ENCODE results near the gene ADGRV1.

ADGRV1 gene

DNA sequence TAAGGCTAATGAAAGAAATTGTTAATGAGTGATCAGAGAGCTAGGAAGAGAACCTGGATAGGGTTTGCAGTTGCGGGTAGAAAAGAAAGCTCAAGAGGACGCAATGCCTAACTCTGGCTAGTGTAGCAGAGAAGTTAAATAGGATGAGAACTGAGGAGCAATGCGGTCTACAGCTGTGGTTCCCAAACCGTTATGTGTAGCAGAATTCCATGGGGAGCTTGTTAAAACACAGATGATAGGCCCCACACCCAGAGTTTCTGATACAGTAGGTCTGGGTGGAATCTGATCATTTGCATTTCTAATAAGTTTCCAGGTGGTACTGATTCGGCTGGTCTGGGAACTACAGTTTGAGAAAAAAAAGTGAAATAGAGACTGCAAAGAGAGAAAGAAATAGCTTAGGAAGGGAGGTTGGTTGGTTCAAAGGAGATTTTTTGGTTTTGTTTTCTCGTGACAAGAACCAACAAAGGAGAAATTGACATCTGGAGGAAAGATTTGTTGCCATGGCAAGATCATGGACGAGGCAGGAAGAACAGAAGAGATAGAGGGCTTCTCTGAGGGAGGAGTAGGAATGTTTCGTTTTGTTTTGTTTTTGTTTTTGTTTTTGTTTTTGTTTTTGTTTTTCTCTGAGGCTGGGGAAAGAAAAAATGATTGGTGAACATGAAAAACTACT lies 548.4 kb downstream of the ADGRV1 start:
- DNase-seq (ENCODE audit: low read depth in 2 of 2) = no peak

DNA sequence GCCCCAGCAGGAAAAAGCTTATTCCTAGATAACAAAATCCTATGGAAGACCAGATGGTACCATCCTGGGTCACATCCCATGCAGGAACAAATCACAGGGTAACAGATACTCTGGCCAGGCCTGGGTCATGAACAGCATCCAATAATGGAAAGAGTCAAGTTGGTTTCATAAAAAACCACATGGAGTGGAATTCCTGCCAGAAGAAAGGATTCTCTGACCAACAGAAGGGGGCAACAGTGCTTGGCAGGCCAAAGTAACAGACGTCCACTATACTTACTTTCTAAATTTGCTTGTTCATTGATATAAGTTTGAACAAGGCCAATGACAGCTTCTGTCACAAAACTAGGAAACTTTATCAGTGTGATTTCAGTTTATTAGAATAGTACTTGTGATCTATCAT lies 551.0 kb downstream of the ADGRV1 start:
- DNase-seq (ENCODE audit: low read depth in 2 of 2) = no peak

GRCh38 chr5:91110686-91111085 lies 552.1 kb downstream of the ADGRV1 start:
- no peak for DNase-seq (ENCODE audit: low read depth in 2 of 2)

- DNase-seq (ENCODE audit: low read depth in 2 of 2) = no peak
Measured at GRCh38 chr5:91111473-91112238, 553.1 kb downstream of the ADGRV1 start.

- no peak for DNase-seq (ENCODE audit: low read depth in 2 of 2)
Measured at GRCh38 chr5:91114658-91115057, 556.1 kb downstream of the ADGRV1 start.

GRCh38 chr5:91118354-91118753 lies 559.8 kb downstream of the ADGRV1 start:
- DNase-seq (ENCODE audit: low read depth in 2 of 2) = no peak

GRCh38 chr5:91118796-91119195 lies 560.2 kb downstream of the ADGRV1 start:
- DNase-seq (ENCODE audit: low read depth in 2 of 2) = no peak

GRCh38 chr5:91119217-91119616 lies 560.6 kb downstream of the ADGRV1 start:
- no peak for DNase-seq (ENCODE audit: low read depth in 2 of 2)

- no peak for DNase-seq (ENCODE audit: low read depth in 2 of 2)
Measured at GRCh38 chr5:91119981-91120850, 561.6 kb downstream of the ADGRV1 start.

DNA sequence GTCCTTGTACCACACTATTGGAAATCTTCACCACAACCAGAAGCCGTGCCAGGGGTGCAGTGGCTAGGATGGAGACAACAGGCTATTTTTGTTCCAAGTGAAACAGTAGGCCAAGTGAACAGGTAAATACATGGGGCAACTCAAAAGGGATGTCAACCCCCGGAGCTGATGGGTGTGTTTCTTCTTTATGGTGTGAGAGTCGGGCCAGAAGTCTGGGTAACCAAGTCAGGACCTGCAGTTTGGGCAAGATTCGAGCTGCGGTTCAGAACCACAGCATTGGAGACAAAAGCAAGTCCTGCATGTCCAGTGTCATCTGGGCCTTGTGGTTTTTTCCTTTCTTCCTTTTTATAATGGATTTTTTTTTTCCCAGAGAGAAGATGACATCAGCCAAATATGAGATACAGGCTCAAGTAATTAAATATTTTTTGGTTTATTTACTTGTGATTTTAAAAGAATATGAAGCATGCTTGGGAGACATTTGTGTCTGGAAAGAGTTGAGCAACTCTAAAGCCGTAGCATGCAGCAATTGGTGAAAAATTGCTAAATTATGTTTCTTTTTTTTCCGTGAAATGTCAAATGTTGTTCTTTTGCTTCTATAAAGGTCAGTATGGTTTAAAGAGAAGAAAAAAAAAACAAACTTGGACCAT lies 562.9 kb downstream of the ADGRV1 start:
- DNase-seq (ENCODE audit: low read depth in 2 of 2) = no peak

DNA sequence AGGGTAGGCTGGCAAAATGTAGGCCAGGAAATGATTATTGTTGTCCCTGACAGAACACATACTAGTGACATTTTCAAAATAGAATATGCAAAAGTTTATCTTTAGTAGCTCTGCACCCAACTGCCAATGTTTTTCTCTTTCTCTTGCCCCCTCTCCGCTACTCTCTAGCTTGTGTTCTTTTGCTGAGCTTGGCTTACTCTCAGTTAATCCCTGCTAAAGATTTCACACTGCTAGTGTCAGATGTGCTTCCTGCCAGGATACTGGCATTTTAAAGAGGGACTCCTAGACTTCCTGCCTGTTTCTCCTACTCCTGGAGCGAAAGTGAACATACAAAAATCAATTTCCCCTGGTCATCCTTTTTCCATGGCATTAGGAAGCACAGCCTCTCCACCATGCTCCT lies 564.1 kb downstream of the ADGRV1 start:
- no peak for DNase-seq (ENCODE audit: low read depth in 2 of 2)

DNA sequence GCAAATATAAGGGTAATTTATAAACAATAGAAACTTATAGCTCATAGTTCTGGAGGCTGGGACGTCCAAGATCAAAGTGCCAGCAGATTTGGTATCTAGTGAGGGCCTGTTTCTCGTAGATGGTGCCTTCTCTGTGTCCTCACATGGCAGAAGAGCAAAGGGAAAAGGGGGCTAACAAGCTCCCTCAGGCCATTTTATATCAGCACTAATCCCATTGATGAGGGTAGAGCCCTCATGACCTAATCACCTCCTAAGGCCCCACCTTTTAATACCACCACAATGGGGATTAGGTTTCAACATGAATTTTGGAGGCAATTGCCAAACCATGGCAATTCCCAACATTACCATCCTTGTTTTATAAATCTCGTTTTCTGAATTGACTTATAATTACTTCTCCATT lies 564.7 kb downstream of the ADGRV1 start:
- DNase-seq (ENCODE audit: low read depth in 2 of 2) = no peak

DNA sequence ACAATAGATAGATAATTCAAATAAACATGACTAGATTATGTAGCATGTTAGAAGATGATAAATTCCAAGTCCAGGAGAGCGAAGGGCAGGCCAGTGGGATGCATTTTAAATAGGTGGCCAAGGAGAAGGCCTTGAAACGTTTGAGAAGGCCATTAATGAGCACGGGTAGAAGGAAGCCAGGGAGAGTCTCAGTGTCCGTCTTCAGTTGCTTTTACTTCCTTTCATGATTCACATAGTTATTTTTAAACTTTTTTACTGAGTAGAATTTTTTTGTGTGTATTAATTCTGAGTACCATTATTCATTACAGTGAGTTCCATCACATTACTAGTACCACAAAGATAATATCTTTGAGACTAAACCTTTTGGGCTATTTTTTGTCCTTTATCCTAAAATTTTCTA lies 565.3 kb downstream of the ADGRV1 start:
- DNase-seq (ENCODE audit: low read depth in 2 of 2) = no peak

GRCh38 chr5:91125916-91126315 lies 567.3 kb downstream of the ADGRV1 start:
- no peak for DNase-seq (ENCODE audit: low read depth in 2 of 2)

DNA sequence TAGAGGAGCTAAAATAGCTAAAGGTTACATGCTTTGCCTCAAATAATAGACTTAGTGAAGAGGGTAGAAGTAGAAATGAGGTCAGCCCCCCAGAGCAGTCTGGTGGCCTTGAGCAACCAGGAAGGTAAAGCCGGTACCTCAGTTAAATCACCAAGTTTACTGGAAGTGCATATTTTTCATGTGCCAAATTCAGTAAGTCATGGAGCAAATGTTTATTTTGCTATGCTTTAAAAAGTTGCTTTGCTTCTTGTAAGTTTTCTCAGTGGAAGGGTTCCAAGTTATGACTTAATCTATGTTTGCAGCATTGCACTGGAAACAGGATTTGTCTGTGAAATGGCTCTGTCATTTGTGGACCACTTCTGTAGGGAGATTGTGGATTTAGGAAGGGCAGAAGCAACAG lies 567.9 kb downstream of the ADGRV1 start:
- no peak for DNase-seq (ENCODE audit: low read depth in 2 of 2)

- no peak for DNase-seq (ENCODE audit: low read depth in 2 of 2)
Measured at GRCh38 chr5:91126888-91127287, 568.3 kb downstream of the ADGRV1 start.

- no peak for DNase-seq (ENCODE audit: low read depth in 2 of 2)
Measured at GRCh38 chr5:91127456-91128081, 569.0 kb downstream of the ADGRV1 start.

- DNase-seq (ENCODE audit: low read depth in 2 of 2) = no peak
Measured at GRCh38 chr5:91128604-91129003, 570.0 kb downstream of the ADGRV1 start.

- no peak for DNase-seq (ENCODE audit: low read depth in 2 of 2)
Measured at GRCh38 chr5:91129748-91130147, 571.2 kb downstream of the ADGRV1 start.

DNA sequence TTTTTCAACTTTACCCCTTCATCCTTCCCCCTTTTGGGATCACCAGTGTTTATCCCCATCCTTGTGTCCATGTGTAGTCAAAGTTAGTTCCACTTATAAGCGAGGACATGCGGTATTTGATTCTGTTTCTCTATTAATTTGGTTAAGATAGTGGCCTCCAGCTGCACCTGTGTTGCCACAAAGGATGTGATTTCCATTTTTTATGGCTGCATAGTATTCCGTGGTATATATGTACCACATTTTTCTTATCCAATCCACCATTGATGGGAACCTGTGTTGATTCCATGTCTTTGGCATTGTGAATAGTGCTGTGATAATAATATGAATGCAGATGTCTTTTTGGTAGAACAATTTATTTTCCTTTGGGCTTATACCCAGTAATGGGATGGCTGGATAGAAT lies 572.2 kb downstream of the ADGRV1 start:
- DNase-seq (ENCODE audit: low read depth in 2 of 2) = no peak

- no peak for DNase-seq (ENCODE audit: low read depth in 2 of 2)
Measured at GRCh38 chr5:91132550-91132949, 574.0 kb downstream of the ADGRV1 start.

GRCh38 chr5:91133183-91133582 lies 574.6 kb downstream of the ADGRV1 start:
- no peak for DNase-seq (ENCODE audit: low read depth in 2 of 2)
